HG03159 (cell line): ENCODE measurements around the gene DAPP1.
A peak's percentile ranks its signal among the peaks of the same experiment; 100 is the strongest.
"Not testable (repeated sequence)": the region's sequence is repeated elsewhere in the genome, so short reads cannot be mapped to it uniquely, and the experiment has no call there.

ENCODE experiments used
- ATAC-seq: cut with Tn5 transposase; IDR thresholded peaks from one replicate; pipeline ENCODE4 v1.9.1; 2021; ENCODE audit warnings: mild to moderate bottlenecking, moderate library complexity; ENCODE audit not compliant: unreplicated experiment

DAPP1 gene

DNA sequence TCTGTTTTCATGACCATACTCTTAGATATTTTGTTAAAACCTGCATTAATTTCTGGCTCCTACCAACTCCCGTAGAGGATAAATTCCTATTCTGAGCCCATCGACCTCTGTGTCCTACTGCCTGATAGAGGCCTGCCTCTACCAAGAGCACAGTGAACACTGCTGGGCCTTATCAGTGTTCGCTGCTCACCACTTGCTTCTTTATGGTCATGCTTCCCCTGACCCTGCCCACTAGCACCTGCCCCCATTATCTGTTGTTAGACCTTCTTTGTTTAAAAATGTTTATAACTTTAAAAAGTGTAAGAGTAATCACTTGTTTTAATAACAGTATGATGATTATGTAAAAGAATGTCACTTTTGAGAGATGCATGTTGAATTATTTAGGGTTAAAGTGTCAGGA lies 6.1 kb downstream of the DAPP1 start:
- no peak for ATAC-seq

GRCh38 chr4:99824070-99824599 lies 7.5 kb downstream of the DAPP1 start:
- ATAC-seq: no peak

GRCh38 chr4:99825272-99825671 lies 8.6 kb downstream of the DAPP1 start:
- ATAC-seq: no peak

DNA sequence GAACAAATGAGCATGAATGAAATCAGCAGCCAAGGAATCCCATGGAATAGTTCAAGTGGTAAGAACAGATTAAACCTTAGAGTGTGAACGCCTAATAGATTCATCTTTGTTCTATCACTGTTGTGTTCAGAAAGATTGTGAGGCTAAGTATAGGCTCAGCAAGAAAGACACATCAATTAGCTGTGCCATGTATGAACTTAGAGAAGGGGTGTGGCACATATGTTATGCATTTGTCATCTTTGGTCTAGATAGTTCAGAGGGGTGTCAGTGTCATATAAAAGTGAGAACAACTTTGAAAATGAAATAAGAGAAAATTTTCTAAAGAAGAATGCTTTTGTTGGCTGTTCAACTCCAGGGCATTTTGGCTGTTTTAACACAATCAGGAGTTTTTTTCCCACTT lies 9.4 kb downstream of the DAPP1 start:
- ATAC-seq: no peak

DNA sequence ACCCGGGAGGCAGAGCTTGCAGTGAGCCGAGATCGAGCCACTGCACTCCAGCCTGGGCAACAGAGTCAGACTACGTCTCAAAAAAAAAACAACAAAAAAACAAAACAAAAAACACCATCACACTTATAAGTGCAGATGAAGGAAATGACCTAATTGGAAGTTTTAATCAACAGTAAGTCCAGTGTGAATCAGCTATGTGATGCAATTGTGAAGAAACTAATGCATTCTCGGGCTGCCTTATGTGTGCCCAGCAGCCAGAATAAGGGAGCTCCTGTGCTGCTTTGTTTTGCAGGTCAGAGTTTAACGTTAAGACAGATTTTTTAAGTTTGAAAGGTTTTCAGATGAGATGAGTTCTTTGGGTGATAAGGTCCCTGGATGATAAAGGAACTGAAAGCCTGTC lies 10.8 kb downstream of the DAPP1 start:
- ATAC-seq: no peak

GRCh38 chr4:99827857-99828256 lies 11.2 kb downstream of the DAPP1 start:
- ATAC-seq: no peak

- ATAC-seq: no peak
Measured at GRCh38 chr4:99828477-99828876, 11.8 kb downstream of the DAPP1 start.

DNA sequence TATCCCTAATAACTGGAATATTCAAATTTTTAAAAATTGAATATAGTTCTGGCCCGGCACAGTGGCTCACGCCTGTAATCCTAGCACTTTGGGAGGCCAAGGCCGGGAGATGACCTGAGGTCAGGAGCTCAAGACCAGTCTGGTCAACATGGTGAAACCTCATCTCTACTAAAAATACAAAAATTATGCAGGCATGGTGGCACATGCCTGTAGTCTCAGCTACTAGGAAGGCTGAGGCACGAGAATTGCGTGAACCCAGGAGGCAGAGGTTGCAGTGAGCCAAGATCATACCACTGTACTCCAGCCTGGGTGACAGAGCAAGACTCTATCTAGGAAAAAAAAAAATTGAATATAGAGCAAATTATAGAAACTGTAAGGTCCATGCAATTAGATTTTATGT lies 13.4 kb downstream of the DAPP1 start:
- ATAC-seq: not testable (repeated sequence)

GRCh38 chr4:99832321-99832720 lies 15.7 kb downstream of the DAPP1 start:
- ATAC-seq: no peak

DNA sequence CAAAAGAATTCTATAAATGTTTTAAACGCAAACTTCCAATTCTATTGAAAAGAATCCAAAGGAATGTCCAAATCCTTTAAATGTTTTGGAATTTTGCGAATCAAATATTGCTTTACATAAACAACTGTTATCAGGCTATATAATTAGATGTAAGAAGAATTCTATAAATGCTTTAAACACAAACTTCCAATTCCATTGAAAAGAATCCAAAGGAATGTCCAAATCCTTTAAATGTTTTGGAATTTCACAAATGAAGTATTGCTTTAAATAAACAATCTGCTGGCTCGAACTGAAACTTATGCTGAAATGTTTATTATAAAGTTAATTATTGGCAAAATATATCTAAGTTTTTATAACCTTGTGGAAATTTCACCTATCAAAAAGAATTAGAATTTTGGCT lies 16.1 kb downstream of the DAPP1 start:
- no peak for ATAC-seq

- ATAC-seq: no peak
Measured at GRCh38 chr4:99833756-99834155, 17.1 kb downstream of the DAPP1 start.

GRCh38 chr4:99834569-99834968 lies 17.9 kb downstream of the DAPP1 start:
- no peak for ATAC-seq

GRCh38 chr4:99835942-99836341 lies 19.3 kb downstream of the DAPP1 start:
- ATAC-seq: no peak

GRCh38 chr4:99838927-99839326 lies 22.3 kb downstream of the DAPP1 start:
- ATAC-seq: no peak

- no peak for ATAC-seq
Measured at GRCh38 chr4:99841129-99841528, 24.5 kb downstream of the DAPP1 start.

GRCh38 chr4:99843413-99843812 lies 26.8 kb downstream of the DAPP1 start:
- ATAC-seq: no peak

GRCh38 chr4:99844048-99844447 lies 27.4 kb downstream of the DAPP1 start:
- no peak for ATAC-seq

GRCh38 chr4:99845179-99845578 lies 28.6 kb downstream of the DAPP1 start:
- ATAC-seq: no peak

- peak; percentile 19 for ATAC-seq
Measured at GRCh38 chr4:99845708-99846469, 29.3 kb downstream of the DAPP1 start.

GRCh38 chr4:99846891-99847290 lies 30.3 kb downstream of the DAPP1 start:
- ATAC-seq: no peak

- ATAC-seq: peak; percentile 67
Measured at GRCh38 chr4:99847362-99847976, 30.8 kb downstream of the DAPP1 start.

DNA sequence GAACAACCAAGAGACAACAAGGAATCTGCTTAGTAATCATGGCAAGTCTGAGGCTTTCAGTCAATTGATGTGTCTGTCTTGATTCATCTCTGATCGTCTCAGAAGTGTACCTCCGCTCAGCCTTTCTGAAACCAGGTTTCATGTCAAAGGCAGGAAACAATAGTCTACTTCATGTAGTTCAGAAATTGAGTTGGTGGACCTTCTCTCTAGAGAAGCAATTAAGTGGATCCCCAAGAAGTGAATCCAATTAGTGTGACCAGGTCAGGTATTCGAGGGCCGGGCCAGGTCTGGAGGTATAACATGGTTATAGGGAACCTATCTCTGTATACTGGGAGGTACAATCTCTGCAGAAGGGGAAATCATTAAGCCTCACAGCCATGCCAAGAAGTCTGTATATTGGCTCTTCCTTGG lies 32.0 kb downstream of the DAPP1 start:
- peak; percentile 41 for ATAC-seq
